ENCODE data around the gene EPN3. TPM values are rescaled to one million over a fixed set of nuclear protein-coding genes. Genes with fewer than 3 reads are reported as not detected.

Gene EPN3
- total RNA-seq, 1 experiment from 2014 or later: 20.5 TPM

GRCh38 chr17:50558091-50558490, 25.6 kb downstream of the EPN3 start:
- H3K9me2 ChIP-seq (replicated peaks; ENCODE audit: low read length): no peaks in the 10 kb centered on the region
- CTCF ChIA-PET: no interaction called here
- no TSS peak for BruUV-seq (replicated peaks)
- no peaks in the 10 kb centered on the region for H3F3A ChIP-seq (ENCODE audit: low read length, unreplicated experiment)
- intact Hi-C loops (cut with micrococcal nuclease): no loop called here
- H3K79me2 ChIP-seq (ENCODE audit: low read length): no peaks in the 10 kb centered on the region
- no peak overlapping the region for H2AFZ ChIP-seq (ENCODE audit: low read length)
- peaks cover 12% of the 10 kb centered on the region for H3K4me1 ChIP-seq (ENCODE audit: insufficient read depth, low read length)
- POLR2A ChIA-PET (ENCODE audit: unreplicated experiment): no interaction called here
- peaks cover 20% of the 10 kb centered on the region for H3K27me3 ChIP-seq (ENCODE audit: low read length)
- no peak for ATAC-seq
- no peak for DNase-seq
- no peak overlapping the region for H3K27ac ChIP-seq (ENCODE audit: low read length)
- no peak overlapping the region for H3K4me2 ChIP-seq (ENCODE audit: low read length)
- no peaks in the 10 kb centered on the region for H3K9me3 ChIP-seq (ENCODE audit: low read length)
- H3K4me3 ChIP-seq (ENCODE audit: low read length): no peak overlapping the region
- H3K36me3 ChIP-seq (ENCODE audit: low read depth, low read length): no peaks in the 10 kb centered on the region
- no peak overlapping the region for H3K9ac ChIP-seq (ENCODE audit: low read length)
- no peaks in the 10 kb centered on the region for H4K20me1 ChIP-seq (ENCODE audit: low read length)
- no peak for TF ChIP-seq EZH2phosphoT487 (IDR thresholded peaks at IDR 0.05; ENCODE audit: borderline replicate concordance, low read length)
- TF ChIP-seq EZH2 (IDR thresholded peaks at IDR 0.05; ENCODE audit: low read length, unreplicated experiment): no peak
- no peak for TF ChIP-seq CTCF (conservative IDR thresholded peaks at IDR 0.05; ENCODE audit: low read depth, low read length)

- Histone ChIP-seq H3K4me2 (ENCODE audit: low read length) (no peak overlapping the region), H3K9me2 (replicated peaks; ENCODE audit: low read length) (no peaks in the 10 kb centered on the region), H3K79me2 (ENCODE audit: low read length) (no peaks in the 10 kb centered on the region), H4K20me1 (ENCODE audit: low read length) (no peaks in the 10 kb centered on the region), H3K36me3 (ENCODE audit: low read depth, low read length) (no peaks in the 10 kb centered on the region), H3K27me3 (ENCODE audit: low read length) (peaks cover 24% of the 10 kb centered on the region), H3F3A (ENCODE audit: low read length, unreplicated experiment) (no peaks in the 10 kb centered on the region), H2AFZ (ENCODE audit: low read length) (no peak overlapping the region), H3K9ac (ENCODE audit: low read length) (no peak overlapping the region), H3K4me1 (ENCODE audit: insufficient read depth, low read length) (peaks cover 12% of the 10 kb centered on the region), H3K9me3 (ENCODE audit: low read length) (no peaks in the 10 kb centered on the region), H3K4me3 (ENCODE audit: low read length) (no peak overlapping the region), H3K27ac (ENCODE audit: low read length) (no peak overlapping the region)
- no peak for ATAC-seq
- POLR2A ChIA-PET (ENCODE audit: unreplicated experiment): no interaction called here
- no TSS peak for BruUV-seq (replicated peaks)
- CTCF ChIA-PET: no interaction called here
- TF ChIP-seq EZH2phosphoT487 (IDR thresholded peaks at IDR 0.05; ENCODE audit: borderline replicate concordance, low read length) (no peak), EZH2 (IDR thresholded peaks at IDR 0.05; ENCODE audit: low read length, unreplicated experiment) (no peak), CTCF (conservative IDR thresholded peaks at IDR 0.05; ENCODE audit: low read depth, low read length) (no peak)
- no peak for DNase-seq
- intact Hi-C loops (cut with micrococcal nuclease): no loop called here
Measured at GRCh38 chr17:50558581-50558940, 26.0 kb downstream of the EPN3 start.

- Histone ChIP-seq H2AFZ (ENCODE audit: low read length) (no peak overlapping the region), H4K20me1 (ENCODE audit: low read length) (no peaks in the 10 kb centered on the region), H3K9me3 (ENCODE audit: low read length) (no peaks in the 10 kb centered on the region), H3K36me3 (ENCODE audit: low read depth, low read length) (no peaks in the 10 kb centered on the region), H3K27ac (ENCODE audit: low read length) (no peak overlapping the region), H3K9me2 (replicated peaks; ENCODE audit: low read length) (no peaks in the 10 kb centered on the region), H3F3A (ENCODE audit: low read length, unreplicated experiment) (no peaks in the 10 kb centered on the region), H3K4me2 (ENCODE audit: low read length) (no peak overlapping the region), H3K27me3 (ENCODE audit: low read length) (peaks cover 29% of the 10 kb centered on the region), H3K9ac (ENCODE audit: low read length) (no peak overlapping the region), H3K4me1 (ENCODE audit: insufficient read depth, low read length) (peaks cover 12% of the 10 kb centered on the region), H3K4me3 (ENCODE audit: low read length) (no peak overlapping the region), H3K79me2 (ENCODE audit: low read length) (no peaks in the 10 kb centered on the region)
- DNase-seq: no peak
- no TSS peak for BruUV-seq (replicated peaks)
- no peak for ATAC-seq
- TF ChIP-seq EZH2 (IDR thresholded peaks at IDR 0.05; ENCODE audit: low read length, unreplicated experiment) (no peak), CTCF (conservative IDR thresholded peaks at IDR 0.05; ENCODE audit: low read depth, low read length) (no peak), EZH2phosphoT487 (IDR thresholded peaks at IDR 0.05; ENCODE audit: borderline replicate concordance, low read length) (no peak)
- CTCF ChIA-PET: no interaction called here
- intact Hi-C loops (cut with micrococcal nuclease): no loop called here
- POLR2A ChIA-PET (ENCODE audit: unreplicated experiment): interaction anchor here (0.5 kb wide), 1 partner anchor 136 kb away, joined by 3 read pairs; no protein-coding TSS in a partner anchor
Measured at GRCh38 chr17:50558941-50559614, 26.5 kb downstream of the EPN3 start.

Data from PC-3 (cell line).